HG03103 (cell line): Measurements from ENCODE around the gene DDX39B.
"Not testable (repeated sequence)": the region's sequence is repeated elsewhere in the genome, so short reads cannot be mapped to it uniquely, and the experiment has no call there.

Source experiments
- ATAC-seq: cut with Tn5 transposase; IDR thresholded peaks from one replicate; pipeline ENCODE4 v1.9.1; 2021; ENCODE audit warnings: low read depth; ENCODE audit not compliant: unreplicated experiment

The DDX39B gene

GRCh38 chr6:31490115-31490873, 51.5 kb downstream of the DDX39B start:
- no peak for ATAC-seq

GRCh38 chr6:31489086-31489485, 52.7 kb downstream of the DDX39B start:
- ATAC-seq: no peak

GRCh38 chr6:31487674-31488073, 54.1 kb downstream of the DDX39B start:
- ATAC-seq: not testable (repeated sequence)

GRCh38 chr6:31486065-31486837, 55.6 kb downstream of the DDX39B start:
- ATAC-seq: not testable (repeated sequence)

GRCh38 chr6:31485055-31485454, 56.7 kb downstream of the DDX39B start:
- no peak for ATAC-seq

- no peak for ATAC-seq
Observed at GRCh38 chr6:31483392-31483791, 58.4 kb downstream of the DDX39B start.

GRCh38 chr6:31480574-31480973, 61.2 kb downstream of the DDX39B start:
- ATAC-seq: no peak
